Left lobe of liver (tissue), 2 donors: ENCODE data around the gene MTNR1A. TPM values are rescaled to one million over a fixed set of nuclear protein-coding genes. Genes with fewer than 3 reads are reported as not detected.
A peak's percentile ranks its signal among the peaks of the same experiment; 100 is the strongest.

Experiments
- ATAC-seq: fragments of 200-7000 bp; cut with Tn5 transposase; one replicate; pipeline ENCODE4 v1.9.1; 2020; ENCODE audit warnings: mild to moderate bottlenecking, moderate library complexity
- DNase-seq: peaks from one replicate; pipeline ENCODE4 v3.0.0-alpha.2; 2020; ENCODE audit warnings: low spot score
- total RNA-seq: library from RNA; stranded (reverse); gene quantifications from one replicate; pipeline ENCODE4 v1.2.1, GENCODE V29; 2021
- donor health status: DM: no; HTN: no; CAD: no; lungs with moderate emphysema.
- donor health status: DM: no; HTN: yes; CAD: no.

MTNR1A gene
- not detected for total RNA-seq

DNA sequence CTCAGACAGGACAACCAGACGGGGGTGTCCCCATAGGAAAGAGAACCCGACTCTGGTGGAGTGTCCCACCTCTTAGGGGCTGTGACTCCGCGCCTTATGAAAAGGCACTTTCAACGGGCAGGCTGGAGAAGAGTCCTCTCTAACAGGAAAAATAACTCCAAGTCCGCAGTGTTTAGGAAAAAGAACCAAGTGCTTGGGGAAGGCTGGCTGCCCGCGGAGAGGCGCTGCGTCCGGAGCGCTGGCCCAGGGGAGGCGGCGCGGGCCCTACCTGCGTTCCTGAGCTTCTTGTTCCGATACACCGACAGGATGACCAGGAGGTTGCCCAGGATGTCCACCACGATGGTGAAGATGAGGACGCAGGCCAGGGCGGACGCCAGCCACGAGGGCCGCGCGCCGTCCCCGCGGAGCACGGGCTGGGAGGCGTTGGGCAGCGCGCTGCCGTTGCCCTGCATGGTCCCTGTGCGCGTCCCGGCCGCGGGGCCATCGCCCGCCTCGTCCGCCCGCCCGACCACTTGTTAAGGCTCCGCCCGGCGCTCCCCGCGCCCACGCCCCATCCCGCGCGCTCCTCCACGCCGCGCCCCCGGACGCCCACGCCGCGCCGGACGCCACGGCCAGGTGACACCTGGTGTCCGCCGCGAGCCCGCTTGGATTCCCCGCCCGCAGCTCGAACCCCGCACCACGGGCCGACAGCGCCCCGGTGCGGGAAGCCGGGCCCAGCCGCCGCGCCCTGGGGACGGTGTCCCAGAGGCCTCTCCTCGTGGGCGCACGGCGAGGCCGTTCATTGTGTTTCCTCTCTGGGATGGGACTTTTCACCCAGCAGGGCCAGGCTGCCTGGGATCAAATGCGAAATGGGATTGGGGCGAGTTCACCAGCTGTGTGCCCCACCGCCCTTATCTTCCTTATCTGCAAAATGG, at the start of gene MTNR1A:
MTNR1A (minus strand) TSS at position 654 of the 914 bp plus-strand sequence; CDS start at position 452, 202 bp downstream.
- DNase-seq: no peak

DNA sequence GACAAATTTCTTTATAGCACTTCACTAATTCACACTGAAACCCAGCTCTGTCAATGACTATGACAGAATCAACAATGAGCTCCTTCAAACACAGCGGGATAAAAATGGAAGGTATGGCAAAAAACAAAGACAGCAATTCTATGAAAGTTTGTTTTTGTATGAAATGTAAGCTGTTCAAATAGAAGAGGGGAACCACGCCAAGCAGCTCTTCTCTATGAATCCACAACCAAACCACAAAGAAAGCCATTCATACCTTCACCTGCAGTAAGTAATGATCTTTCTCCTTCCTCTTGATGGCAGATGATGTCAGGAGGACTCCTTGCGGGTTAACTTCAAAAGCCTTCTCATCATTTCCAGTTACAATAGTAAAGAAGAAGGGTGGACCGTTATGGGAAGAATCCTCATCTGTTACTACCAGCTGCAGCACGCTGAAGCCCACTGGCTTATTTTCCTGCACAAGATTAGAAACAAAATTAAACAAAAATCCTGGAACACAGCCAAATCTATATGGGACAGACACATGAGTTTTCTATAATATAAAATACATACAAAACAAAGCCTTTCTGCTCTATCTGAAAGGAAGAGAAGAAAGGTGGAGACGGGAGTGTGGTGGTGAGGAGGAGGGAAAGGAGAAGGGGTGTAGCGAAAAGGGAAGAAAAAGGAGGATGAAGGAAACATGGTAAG, 48.9 kb upstream of the MTNR1A start:
- ATAC-seq: no peak
- no peak for DNase-seq

More for the DNA sequence above, at the start of gene MTNR1A:
- peak; percentile 22 for ATAC-seq

DNA sequence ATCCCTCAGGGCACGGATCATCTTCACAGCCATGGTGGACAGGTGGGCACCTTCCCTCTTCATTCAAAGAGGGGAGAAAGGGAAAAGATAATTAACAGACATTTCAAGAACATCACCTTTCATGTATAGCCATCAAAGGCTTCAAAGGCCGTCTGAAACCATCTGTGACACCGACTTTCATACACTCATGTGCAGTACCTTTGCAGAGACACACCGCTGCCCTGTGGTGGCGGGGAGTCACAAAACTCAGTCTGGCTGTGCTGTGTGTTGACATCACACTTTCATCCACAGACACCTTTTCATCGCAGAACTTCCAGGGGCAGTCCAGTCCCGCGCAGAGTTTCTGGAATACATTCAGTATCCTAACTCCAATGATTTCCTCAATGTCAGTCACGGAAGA, 47.6 kb upstream of the MTNR1A start:
- DNase-seq (no peak), ATAC-seq (no peak)

DNA sequence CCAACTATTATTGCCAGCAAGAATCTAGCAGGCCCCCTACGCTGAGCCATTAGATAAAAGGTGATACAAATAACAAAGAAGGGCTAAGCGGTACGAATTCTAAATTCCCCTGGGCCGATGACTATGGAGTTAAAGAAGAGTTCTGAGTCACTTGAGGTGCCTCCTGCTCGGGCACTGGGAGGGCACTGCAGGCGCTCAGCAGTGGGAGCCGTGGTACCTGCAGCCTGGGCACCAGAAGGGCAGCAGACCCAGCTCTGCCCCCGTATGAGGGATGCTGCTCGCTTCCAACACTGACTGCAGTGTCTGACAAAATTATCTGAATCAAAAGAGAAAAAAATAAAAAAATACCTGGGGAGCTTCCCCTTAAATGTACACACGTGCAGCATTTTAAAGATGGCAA, 44.1 kb upstream of the MTNR1A start:
- ATAC-seq: no peak
- no peak for DNase-seq

DNA sequence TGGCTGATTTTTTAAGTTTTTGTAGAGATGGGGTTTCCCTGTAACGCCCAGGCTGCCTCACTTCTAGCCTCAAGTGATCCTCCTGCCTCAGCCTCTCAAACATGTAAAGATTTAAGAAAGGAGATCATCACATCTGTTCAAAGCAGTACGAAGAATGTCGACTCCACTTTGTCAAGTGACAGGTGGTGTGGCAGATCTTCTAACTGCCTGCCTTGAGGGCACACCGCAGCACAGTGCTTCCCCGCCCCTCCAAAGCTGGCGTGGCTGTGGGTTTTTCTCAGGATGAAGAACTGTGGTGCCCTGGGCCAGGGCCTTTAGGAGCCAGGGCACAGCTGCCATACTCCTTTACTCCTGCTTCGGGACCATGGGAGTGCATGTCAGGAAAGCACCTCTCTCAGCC, 43.3 kb upstream of the MTNR1A start:
- DNase-seq: no peak
- ATAC-seq: no peak

DNA sequence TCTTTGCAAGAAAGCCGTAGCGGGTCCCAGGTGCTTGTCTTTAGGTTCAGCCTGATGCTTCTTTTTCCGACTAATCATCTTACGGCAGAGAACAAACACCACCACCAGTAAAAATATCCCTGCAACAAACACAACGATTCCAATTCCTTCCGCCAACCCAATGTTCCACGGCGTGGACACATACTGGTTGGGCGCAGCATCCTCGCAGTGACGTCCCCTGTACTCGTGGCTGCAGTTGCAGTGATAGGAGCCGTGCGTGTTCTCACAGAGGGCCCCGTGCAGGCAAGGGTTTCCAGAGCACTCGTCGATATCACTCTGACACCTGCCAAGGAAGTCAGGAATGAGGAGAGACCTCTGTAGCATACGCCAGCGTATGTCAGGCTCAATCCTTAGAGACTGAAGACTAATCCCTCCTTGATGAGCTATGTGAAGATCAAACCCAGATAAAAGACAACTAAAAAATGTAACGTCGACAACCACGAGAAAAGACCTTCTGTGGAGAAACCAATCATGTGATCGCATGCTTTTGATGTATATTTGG, 41.6 kb upstream of the MTNR1A start:
- no peak for DNase-seq
- ATAC-seq: no peak

DNA sequence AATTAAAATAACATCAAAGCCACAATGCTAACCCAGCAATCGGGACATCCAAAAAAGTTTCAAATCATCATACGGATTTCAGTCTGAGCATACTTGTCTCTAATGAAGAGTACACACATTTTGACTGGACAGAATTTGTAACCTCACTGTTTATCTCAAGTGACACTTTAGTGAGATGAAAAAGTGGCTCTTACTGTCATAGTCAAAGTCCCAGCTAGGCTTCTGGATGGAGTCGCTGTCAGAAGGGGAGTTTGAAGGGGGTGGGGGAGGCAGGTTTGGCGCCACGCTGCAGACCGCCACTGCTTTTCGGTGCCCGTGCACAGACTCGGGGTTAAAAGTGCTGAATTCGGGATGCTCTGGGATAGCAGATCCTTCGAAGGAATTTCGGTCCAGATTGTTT, 41.0 kb upstream of the MTNR1A start:
- ATAC-seq (no peak), DNase-seq (no peak)

DNA sequence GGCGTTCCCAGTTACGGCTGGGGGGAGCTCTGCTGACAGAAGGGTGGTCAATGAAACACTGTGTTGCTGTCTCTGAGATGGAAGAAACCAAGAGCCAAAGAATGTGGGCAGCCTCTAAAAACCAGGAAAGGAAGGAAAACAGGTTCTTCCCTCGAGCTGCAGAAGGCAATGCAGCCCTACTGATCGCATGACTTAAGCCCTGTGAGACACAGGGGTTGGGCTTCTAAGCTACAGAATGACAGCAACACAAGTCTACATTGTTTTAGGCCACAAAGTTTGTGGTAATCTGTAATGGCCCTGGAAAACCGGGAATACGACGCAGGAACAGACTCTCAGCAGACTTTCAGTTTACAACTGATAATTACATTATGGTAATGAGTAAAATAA, 38.2 kb upstream of the MTNR1A start:
- no peak for ATAC-seq
- no peak for DNase-seq

DNA sequence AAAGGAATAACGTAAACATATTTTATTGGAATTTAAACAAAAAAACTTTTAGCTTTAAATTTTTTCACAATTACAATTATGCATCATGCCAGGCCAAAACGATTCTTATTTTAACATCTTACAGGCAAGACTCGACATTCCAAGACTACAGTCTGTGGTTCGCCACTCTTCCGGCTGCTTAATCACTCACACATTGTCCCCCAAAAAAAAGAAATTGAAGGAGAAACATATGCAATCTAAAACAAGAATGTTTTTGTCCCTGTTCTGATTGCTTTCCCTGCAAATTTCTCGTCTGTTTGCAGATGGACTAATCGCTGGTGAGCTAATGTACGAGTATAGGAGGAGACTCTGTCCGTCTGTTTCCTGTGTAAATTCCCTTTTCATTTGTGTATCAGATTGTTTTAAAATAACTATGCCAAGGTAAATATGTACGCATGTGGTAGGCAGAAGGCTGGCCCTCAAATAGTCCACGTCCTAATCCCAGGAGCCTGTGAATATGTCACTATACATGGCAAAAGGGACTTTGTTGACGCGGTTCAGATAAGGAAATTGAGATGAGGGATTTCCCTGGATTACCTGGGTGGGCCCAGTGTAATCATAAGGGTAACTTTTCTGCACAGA, 37.7 kb upstream of the MTNR1A start:
- ATAC-seq: no peak
- no peak for DNase-seq

DNA sequence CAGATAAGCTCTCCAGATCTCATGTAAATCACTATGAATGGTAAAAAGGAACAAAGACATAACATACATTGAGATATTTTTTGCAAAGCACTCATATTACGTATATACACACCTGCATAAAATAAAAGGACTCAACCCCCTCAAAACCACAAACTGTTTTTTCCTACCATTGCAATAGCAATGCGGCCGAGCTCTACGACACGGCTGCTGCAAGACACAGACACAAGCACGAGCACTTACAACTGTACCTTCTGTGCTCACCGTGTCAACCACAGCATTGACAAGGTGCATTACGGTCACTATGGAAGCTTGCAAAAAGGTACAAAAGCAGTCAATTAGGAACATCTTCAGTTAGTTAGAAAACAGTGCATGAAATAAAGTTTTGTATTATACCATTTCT, 37.1 kb upstream of the MTNR1A start:
- no peak for DNase-seq
- no peak for ATAC-seq

DNA sequence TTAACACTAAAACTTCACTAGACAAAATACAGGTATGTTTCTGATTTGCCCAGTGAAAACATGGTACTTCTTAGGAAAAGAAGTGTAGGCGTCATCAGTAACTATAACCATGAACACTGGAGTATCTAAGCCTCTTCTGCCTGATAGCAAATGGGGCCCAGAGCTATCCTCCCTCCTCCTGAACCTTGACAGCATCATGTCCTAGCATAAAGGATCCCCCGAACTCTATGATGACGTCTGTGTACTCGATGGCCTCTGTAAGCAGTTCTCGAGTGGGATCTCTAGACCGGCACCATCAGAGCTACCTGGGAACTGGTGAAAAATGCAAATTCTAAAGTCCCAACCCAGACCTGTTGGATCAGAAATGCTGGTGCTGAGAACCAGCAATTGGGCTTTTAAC, 36.3 kb upstream of the MTNR1A start:
- no peak for ATAC-seq
- DNase-seq: no peak

DNA sequence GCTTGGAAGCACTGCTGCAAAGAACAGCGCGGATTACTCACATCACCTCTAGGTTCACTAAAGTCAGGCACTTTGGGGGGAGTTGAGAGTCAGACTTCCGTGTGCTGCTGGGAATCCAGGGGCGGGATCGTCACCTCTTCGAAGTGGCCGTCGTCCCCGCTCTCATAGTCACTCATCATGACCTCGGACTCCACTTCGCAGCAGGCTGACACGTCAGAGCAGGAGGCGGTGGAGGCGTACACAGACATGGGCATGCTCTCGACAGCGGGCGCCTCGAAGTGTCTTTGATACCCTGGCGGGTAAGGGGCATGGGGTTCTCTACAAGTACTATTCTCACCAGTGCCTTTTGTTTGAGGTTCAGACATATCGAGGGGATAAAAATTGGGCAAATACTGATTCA, 33.1 kb upstream of the MTNR1A start:
- ATAC-seq (no peak), DNase-seq (no peak)

DNA sequence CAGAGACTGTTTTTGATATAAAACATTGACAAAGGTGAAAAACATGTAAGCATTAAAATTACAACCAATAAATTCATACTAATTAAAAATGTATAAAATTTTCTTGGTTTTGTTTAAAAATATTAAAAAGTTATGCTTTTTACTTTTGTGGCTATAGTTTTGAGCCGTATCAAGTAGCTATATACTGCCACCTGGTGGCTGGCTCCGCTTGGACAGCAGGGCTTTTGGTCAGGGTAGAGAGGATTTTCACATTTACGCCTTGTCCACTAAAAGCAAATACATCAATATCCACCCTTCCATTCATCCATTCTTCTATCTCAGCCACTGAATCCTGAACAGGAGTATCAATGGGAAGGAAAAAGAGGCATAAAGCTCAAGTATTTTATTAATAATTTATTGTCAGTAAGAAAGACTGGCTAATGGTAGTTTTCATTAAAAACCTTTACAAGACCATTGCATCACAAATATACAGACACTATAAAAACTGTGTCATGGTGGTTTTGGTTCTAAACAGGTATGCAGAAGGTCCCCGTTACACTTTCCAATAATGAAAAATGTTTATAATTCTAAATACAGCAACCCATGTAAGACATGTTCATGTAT, 32.1 kb upstream of the MTNR1A start:
- ATAC-seq: peak; percentile 92
- DNase-seq: peak; percentile 62

DNA sequence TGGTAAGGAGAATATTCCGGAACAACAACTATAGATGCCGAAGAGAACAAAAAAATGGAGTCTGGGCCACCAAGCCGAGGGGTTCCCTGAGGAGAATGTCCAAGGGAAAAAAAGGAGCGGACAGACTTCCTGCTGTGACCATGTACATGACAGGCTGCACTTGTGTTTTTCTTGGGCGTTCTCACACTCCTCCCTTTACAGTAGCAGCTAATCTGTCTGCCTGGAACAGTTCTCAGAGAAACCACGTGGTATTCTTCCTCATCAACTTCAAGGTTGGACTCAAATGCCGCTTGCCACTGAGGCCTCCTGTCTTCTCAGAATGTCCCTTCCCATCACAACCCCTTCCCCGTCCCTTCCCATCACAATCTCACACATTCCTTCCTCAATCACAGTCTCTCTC, 30.8 kb upstream of the MTNR1A start:
- DNase-seq: no peak

DNA sequence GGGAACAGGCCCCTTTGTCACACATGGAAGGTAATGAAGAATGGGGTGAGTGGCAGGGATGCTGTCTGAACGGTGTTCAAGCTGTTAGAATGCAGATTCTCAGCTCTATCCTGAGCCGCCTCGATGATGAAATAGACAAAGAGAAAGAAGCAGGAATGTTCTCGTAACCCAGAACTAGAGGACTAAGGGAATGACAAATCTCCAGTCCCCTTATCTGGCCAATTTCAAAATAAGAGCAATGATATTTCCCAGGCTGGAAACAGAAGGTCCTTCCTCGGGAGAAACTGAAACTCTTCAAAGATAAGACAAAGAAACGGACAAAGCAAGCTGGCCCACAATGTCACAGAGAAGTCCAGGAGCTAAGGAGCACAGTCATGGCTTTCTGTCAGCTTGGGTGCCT, 29.5 kb upstream of the MTNR1A start:
- DNase-seq: no peak

More for the DNA sequence above, 30.8 kb upstream of the MTNR1A start:
- ATAC-seq: no peak

DNA sequence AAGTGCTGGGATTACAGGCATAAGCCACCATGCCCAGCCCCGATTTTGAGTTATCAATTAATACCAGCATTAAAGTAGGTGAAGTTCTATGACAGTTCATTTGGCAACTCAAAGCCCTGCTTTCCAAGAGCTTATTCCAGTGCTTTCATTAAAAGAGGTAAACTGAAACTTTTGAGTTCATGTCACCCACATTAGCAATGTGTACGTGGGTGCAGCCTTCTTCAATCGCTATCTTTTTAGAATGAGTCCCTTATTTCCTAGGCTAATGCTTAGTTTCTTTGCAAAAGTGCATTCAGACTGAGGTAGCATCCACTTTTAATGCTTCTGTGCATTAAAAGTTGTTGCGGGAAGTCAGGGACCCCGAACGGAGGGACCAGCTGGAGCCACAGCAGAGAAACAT, 26.1 kb upstream of the MTNR1A start:
- DNase-seq (no peak), ATAC-seq (no peak)

More for the DNA sequence above, 29.5 kb upstream of the MTNR1A start:
- no peak for ATAC-seq

DNA sequence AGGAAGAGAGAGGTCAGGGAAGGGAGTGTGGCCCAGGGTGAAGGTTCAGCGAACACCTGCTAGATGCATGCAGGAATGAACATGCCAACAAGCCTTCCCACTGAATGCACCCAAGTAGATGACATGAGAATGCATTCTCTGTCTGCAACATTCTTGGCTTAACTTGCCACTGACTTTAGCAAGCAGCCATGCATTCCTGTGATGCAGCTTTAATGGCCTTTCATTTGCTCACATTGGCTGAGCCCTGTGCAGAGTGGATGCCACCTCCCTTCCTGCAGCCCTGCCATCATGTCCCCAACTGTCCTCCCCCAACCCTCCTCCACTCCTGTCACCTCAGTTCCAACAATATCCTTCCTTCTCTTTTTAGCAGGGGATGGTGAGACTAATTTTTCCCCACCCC, 25.3 kb upstream of the MTNR1A start:
- DNase-seq: no peak
- ATAC-seq: no peak

DNA sequence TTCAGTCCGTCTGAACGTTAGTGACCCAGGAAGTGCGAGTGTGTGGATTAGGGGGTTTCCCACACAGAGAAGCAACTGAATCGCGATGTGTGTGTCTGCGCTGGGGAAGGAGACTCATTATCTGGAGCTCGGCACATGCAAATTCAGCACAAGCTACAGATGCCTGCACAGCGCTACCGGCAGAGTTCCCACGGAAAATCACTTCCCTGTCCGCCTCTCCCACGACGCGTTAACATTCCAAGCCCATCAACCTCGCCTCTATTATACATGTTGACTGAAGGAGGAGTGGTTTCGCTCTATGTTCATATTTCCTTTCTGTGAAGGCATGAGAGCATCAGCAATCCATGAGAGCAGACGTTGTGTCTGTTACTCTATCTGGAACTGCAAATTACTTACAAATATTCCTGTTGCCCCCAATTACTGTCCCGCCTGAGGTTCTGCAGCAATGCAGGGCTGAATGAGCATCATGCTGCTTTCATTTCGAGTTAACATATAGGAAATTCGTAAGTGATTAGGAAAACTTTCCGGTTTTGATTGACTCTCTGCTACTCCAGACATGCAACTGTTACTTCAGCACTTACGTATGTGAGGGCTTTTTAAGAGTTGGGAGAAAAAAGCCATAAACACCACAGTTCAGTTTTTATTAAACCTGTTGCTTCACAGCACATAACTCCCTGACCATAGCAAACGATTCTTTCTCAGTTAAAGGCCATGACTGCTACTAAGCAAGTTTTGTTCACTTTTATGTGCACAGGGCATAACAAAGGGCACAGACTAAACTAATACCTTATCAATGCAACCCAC, 15.0 kb upstream of the MTNR1A start:
- ATAC-seq (no peak), DNase-seq (no peak)

DNA sequence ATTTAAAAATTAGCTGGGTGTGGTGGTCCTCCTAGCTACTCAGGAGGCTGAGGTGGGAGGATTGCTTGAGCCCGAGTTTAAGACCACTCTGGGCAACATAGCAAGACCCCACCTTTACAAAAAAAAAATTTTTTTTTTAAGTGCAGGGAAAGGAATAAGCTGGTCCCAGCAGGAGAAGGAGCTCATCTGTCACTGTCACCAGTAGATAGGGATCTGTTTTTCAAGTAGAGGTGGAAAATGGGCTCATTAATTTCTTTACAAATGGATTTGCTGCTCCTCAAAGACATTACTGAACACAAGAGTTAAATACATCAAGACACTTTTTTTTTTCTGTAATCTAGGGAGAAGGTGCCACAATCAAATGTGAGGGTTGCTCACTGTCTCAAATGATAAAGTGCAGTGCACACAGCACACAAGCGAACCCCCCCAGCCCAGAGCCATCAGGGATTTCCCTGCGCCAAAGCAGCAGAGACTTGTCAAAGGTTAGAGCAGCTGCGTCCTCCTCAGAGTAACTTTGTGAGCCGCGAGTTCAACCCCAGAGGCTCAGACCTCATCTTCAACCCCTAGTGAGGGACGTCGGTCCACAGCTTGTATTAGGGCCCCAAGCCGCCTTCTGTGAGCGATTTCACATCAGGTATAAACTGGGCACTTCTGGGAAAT, 14.3 kb upstream of the MTNR1A start:
- no peak for DNase-seq
- no peak for ATAC-seq

DNA sequence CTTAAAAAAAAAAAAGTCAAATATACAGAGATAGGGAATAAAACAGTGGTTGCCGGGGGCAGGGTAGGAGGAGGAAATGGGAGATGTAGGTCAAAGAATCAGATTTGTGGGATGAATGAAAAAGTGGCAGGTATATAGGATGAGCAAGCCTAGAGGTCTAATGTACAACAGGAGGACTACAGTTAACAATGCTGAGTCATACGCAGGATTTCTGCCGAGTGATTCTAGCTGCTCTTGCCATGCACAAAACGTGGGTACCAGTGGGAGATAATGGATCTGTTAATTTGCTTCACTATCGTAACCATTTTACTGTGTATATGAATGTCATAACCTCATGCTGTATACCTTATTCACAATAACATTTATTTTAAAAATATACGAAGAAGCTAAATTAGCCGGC, 10.7 kb upstream of the MTNR1A start:
- no peak for ATAC-seq
- DNase-seq: no peak
